DMS153 (cell line): ENCODE measurements around the gene MAPK4.
"Not testable (repeated sequence)": the region's sequence is repeated elsewhere in the genome, so short reads cannot be mapped to it uniquely, and the experiment has no call there.

Experiments
- DNase-seq: peaks from one replicate; lab custom pipeline; 2025; lab: John Stamatoyannopoulos, UW

The MAPK4 gene

DNA sequence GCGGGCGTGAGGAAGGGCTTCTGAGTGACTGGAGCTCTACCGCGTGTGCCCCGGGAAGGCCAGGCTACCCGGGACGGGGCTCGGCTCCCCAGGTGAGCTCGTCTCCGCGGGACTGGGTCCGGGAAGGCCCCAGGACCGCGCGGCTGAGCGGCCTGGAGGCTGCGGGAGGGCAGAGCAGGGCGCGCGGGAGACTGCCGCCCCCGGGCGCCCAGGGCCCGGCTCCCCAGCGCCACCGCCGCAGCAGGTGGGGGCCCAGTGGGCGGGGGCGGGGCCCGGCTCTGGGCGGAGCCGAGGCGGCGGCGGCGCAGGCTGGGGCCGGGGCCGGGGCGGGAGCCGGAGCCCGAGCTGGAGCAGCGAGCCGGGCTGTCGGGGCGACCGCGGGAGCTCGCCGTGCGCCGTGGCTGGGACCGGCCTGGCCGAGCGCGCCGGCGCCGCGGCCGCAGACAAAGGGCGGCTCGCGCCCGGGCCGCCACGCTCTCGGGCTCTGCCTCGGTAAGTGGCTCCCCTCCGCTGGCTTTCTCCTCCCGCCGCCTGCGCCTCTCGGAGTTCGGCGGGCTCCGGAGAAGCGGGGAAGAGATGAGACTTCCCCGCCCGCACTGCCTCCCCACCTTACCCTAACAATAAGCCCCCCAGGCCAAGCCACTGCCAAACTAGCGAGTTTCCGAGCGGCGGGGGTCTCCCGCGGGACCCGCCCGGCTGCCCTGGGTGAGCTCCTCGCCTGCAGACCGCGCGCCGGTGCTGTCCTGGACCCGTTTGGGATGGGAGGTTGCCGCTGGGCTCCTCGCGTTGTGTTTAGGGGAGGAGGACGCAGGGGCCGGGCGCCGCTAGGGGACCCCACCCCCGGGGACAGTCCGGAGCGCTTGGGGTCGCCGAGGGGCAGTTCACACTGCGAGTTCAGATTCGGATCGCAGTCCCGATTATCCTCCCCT, at the start of gene MAPK4:
MAPK4 (plus strand) TSS at position 336 of the 929 bp plus-strand sequence. CDS start 103,872 bp downstream, outside the sequence.
- DNase-seq = no peak

DNA sequence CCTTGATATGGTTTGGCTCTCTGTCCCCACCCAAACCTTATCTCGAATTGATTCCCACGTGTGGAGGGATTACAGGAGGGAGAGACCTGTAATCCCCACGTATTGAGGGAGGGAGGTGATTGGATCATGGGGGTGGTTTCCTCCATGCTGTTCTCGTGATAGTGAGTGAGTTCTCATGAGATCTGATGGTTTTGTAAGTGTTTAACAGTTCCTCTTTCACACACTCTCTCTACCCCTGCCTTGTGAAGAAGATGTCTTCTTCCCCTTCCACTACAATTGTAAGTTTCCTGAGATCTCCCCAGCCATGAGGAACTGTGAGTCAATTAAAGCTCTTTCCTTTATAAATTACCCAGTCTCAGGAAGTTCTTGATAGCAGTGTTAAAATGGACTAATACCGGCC, 42.6 kb upstream of the MAPK4 start:
- DNase-seq = not testable (repeated sequence)

DNA sequence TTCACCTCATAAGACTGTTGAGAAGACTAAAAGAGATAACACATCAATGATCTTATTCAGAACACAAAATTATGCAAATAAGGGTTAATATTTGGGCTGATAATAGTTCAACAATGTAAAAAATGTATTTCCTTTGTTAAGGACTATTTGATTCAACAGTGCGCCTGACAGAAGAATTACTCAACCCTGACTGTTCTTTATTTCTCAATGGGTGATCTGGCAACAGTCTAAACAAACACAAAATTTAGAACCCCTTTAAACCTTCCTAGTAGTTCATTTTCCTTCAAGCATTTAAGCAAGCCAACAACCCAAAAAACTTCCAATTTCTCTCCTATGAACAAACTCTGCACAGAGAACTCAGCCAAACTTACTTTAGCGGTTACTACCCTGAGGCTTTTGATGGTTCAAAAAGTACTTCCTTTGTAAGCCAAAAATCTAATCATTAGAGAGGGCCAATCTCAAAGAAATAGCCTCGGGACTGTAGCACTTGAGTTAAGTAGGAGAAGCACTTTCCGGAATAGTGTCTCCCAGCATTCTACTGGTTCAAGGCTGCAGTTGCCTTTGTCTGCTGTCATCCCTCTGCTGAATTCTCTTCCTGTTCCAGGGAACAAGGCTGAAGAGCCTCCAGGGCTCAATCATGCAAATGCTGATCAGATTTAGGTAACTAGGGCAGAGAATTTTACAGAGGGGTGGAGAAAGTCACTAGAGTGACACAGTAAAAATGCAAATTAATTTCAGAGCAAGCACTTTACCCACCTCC, 40.9 kb upstream of the MAPK4 start:
- no peak for DNase-seq

- DNase-seq = no peak
Measured at GRCh38 chr18:50523165-50523564, 36.7 kb upstream of the MAPK4 start.

DNA sequence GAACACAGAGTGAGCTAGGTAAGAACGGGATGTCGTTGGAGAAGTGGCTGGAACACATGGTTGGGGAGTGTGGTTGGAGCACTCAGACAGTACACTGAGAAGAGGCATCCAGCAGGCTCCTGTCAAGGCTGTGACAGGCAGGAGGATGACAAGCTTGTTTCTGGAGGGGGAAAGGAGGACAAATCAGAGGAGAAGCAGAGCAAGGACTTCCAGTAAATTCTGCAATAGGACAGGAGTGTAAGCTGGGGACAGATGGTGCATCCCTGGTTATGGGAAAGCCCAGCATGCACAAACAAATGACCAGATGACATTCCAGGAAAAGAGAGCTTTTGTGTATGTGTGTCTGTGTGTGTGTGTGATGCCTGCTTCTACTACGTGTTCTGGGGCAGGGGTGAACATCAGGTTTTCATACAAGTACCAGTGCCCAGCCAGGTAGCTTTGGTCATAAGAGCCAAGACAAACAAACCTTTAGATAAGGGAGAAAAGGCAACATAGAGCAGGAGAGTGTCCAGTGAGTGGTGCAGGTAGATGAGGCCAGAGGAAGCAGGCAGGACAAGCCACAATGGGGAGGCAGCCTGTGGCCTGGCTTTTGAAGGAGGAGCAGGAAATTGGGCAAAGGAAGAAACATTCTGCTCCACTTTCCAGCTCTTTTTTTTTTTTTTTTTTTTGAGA, 32.1 kb upstream of the MAPK4 start:
- DNase-seq = peak; percentile 17

- DNase-seq = no peak
Measured at GRCh38 chr18:50528806-50529205, 31.1 kb upstream of the MAPK4 start.

- DNase-seq = not testable (repeated sequence)
Measured at GRCh38 chr18:50533822-50534221, 26.1 kb upstream of the MAPK4 start.

DNA sequence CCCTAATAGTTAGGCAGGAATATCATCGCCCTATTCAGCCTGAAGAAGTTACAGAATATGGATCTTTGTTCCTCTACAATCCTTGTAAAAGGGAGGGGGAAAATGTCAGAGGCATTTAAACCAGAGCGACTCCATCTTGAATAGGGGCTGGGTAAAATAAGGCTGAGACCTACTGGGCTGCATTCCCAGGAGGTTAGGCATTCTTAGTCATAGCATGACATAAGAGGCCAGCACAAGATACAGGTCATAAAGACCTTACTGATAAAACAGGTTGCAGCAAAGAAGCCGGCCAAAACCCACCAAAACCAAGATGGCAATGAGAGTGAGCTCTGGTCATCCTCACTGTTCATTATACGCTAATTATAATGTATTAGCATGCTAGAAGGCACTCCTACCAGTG, 15.4 kb upstream of the MAPK4 start:
- DNase-seq = not testable (repeated sequence)

DNA sequence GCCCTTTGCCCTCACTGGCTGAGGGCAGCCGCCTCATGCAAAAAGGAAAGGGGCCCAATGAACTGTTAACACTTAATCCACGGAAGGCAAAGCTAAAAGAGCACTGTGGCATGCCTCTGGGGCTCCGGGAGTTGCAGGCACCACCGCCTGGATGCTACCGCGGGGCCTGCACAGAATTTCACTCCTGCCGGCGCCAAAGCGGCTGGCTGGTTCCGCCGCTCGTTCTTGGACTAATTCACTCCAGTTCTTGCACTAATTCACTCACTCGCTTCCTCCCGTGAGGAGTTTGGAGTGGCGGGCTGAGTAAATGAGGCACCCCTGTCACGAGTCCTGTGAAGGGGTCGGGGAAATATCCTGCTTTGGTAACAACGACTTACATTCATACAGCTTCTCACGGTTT, 14.0 kb upstream of the MAPK4 start:
- DNase-seq = no peak

DNA sequence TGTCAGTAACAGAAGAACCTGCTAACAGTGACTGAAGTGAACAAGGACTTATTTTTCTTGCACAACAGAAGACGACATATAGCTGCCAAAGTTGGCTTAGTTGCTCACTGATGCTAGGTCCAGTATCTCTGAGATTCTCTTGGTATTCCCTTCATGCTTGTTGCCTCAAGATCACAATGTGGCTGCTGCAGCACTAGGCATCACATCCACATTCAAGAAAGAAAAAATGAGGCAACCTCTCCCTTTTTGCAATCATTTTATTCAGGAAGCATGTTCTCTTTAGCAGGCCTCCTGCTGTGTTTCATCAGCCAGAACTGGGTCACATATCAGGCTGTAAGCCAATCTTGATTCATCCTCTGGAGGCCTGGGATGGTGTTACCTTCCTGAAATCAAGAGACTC, 11.7 kb upstream of the MAPK4 start:
- no peak for DNase-seq

DNA sequence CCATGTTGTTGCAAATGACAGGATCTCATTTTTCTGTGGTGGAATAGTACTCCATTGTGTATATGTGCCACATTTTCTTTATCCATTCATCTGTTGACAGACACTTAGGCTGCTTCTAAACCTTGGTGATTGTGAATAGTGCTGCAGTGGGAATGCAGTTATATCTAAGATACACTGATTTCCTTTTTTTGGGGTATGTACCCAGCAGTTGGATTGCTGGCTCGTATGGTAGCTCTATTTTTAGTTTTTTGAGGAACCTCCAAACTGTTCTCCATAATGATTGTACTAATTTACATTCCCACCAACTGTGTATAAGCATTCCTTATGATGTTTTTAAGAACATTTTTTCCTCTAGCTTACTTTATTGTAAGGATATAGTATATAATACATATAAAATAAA, 8.2 kb upstream of the MAPK4 start:
- DNase-seq = not testable (repeated sequence)

GRCh38 chr18:50558157-50558556, 1.7 kb upstream of the MAPK4 start:
- DNase-seq = peak; percentile 15

DNA sequence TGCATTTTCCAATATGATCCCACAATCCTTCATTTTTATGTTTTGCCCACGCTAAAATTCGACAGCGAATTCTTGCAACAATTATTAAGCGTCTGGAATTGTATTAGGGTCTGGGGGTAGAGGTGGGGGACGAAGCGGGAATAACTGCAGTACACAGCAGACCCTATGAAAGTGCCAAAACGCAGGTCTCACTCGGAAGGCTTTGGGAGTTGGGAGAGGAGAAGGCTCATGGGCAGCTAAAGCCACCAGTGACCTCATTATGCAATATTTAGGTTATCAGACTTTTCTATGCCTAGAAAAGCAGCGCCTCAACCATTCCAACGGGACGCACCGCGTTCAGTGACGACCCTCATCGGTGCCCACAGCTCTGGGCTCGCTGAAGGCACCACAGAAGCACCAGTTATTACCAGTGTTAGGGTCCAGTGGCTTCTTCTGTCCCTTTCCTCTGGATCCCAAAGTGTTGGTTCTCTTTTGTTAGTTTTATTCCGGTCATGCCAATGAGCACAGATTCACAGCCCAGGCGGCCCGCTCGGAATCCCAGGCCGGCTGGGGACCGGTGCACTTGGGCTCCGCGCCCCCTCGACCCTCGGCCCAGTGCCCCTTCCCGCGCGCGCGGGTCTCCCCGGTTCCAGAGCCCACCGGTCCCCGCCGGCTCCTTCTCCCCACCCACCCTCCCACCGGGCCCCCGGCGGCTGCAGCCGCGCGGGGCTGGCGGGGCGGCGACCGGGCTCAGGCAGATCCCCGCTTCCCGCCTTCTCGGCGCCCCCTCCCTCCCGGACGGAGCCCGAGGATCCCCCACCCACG, 737 bp upstream of the MAPK4 start:
- no peak for DNase-seq

GRCh38 chr18:50560681-50561629, 1.1 kb downstream of the MAPK4 start:
- no peak for DNase-seq

- DNase-seq = not testable (repeated sequence)
Measured at GRCh38 chr18:50562258-50562657, 2.4 kb downstream of the MAPK4 start.

DNA sequence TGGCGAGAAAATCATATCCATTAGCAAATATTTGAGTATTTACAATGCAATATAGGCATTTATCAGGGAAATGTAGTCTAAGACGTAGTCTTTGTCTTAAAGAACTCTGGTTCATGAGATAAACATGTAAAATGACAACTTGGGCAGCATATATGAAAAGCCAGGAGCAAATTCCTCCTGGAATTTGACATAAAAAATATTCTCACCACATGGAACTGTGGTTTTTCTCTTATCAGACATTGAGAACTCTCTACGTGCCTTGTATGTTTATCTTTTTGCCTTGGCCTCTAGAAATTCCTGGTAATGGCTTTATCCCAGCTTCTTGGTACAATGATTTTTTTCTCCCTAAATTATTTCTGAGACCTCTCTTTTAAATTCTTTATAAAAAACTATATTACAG, 2.8 kb downstream of the MAPK4 start:
- no peak for DNase-seq

DNA sequence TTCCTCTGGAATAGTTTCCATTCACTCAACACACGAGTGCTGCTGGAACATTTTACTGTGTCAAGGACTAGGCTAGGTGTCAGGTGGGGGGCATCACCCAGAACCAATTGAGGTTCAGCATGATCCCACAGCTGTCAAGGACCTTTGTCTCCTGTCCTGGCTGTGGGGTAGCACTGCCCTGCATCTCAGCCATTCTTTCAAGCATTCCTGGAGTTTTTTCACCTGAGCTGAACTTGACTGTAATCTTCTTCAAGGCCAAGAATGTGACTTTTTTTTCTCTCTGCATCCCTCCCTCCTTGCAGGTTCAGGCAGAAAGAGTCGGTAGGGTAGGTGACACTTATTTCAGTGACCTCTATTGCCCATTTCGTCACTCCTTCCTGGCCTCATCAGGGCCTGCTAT, 3.5 kb downstream of the MAPK4 start:
- no peak for DNase-seq

GRCh38 chr18:50569930-50570329, 10.0 kb downstream of the MAPK4 start:
- DNase-seq = no peak

- DNase-seq = no peak
Measured at GRCh38 chr18:50571606-50572005, 11.7 kb downstream of the MAPK4 start.

DNA sequence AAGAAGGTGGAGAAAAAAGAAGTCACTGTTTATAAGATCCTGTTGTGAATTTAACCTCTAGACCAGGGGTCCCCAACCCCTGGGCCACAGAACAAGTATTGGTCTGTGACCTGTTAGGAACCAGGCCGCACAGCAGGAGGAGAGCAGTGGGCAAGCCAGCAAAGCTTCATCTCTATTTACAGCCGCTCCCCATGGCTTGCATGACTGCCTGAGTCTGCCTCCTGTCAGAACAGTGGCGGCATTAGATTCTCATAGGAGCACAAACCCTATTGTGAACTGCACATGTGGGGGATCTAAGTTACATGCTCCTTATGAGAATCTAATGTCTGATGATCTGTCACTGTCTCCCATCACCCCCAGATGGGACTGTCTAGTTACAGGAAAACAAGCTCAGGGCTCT, 13.3 kb downstream of the MAPK4 start:
- not testable (repeated sequence) for DNase-seq
